HCT116 (cell line): Measurements from ENCODE around the gene TMEM214. TPM values are rescaled to one million over a fixed set of nuclear protein-coding genes. Genes with fewer than 3 reads are reported as not detected.

ENCODE experiments used
- ATAC-seq: fragments of 200-7000 bp; cut with Tn5 transposase; 2 replicates; pipeline ENCODE4 v1.9.1; 2020; ENCODE audit warnings: mild to moderate bottlenecking, moderate library complexity
- BruUV-seq: library from RNA; stranded (reverse); fragments of 400-500 nt; replicated peaks from 2 replicates; lab custom pipeline; 2021; lab: Mats Ljungman, UMichigan
- CTCF ChIA-PET: fragments of 300-600 bp; sonication (Branson Sonifier 250); formaldehyde crosslinking; loops from one replicate; lab custom pipeline; 2021; ENCODE audit warnings: antibody characterized with exemption; lab: Charles Lee
- POLR2A ChIA-PET: fragments of 300-600, 350-600 bp; sonication (Branson Sonifier 250); formaldehyde crosslinking; loops from one replicate; lab custom pipeline; 2021; ENCODE audit warnings: antibody characterized with exemption; lab: Charles Lee
- RAD21 ChIA-PET, 2 experiments: fragments of 300-600 bp; sonication (Branson Sonifier 250); formaldehyde crosslinking; loops; one replicate each; lab custom pipeline; 2023; ENCODE audit warnings: low total read pairs in 2 of 2; ENCODE audit not compliant: uncharacterized antibody in 2 of 2, unreplicated experiment in 2 of 2, low non-redundant PET in 1 of 2; lab: Charles Lee
- DNase-seq: peaks from one replicate; pipeline ENCODE4 v3.0.0-alpha.2; 2010; ENCODE audit warnings: low read depth, low spot score
- H2AFZ ChIP-seq: fragments of 200-600 bp; shearing (Covaris generic), sonication (generic); 2 replicates; pipeline ENCODE4 v1.6.1; 2017; ENCODE audit warnings: low read depth, mixed run types, mixed read lengths, antibody characterized with exemption, low read length; ENCODE audit not compliant: poor library complexity, severe bottlenecking
- H3K27ac ChIP-seq: 2 replicates; pipeline ENCODE4 v1.5.1; 2012; ENCODE audit warnings: low read depth, low read length
- H3K27me3 ChIP-seq: fragments of 200-600 bp; sonication (generic); 2 replicates; pipeline ENCODE4 v1.6.1; 2016; ENCODE audit warnings: mixed run types, low read length, mixed read lengths; ENCODE audit not compliant: insufficient read depth
- H3K36me3 ChIP-seq, 2 experiments: fragments of 200-500 bp in 1 of 2; fragments of 200-600 bp in 1 of 2; sonication (Bioruptor generic) in 1 of 2; sonication (generic) in 1 of 2; 2 replicates each; pipeline versions ENCODE4 v1.5.1 to v1.6.1; 2014 to 2016; ENCODE audit warnings: low read length in 2 of 2, inconsistent platforms in 1 of 2, mixed read lengths in 1 of 2, mixed run types in 1 of 2; ENCODE audit not compliant: insufficient read depth in 2 of 2, control insufficient read depth in 1 of 2
- H3K4me1 ChIP-seq, 2 experiments: fragments of 200-600 bp in 1 of 2; sonication (generic) in 1 of 2; 2 replicates each; pipeline versions ENCODE4 v1.5.1 to v1.6.1; 2012 to 2017; ENCODE audit warnings: low read length in 2 of 2, inconsistent platforms in 1 of 2, mild to moderate bottlenecking in 1 of 2, mixed read lengths in 1 of 2, mixed run types in 1 of 2, moderate library complexity in 1 of 2; ENCODE audit not compliant: insufficient read depth in 2 of 2, control insufficient read depth in 1 of 2
- H3K4me2 ChIP-seq: fragments of 200-600 bp; sonication (generic); 2 replicates; pipeline ENCODE4 v1.6.1; 2017; ENCODE audit warnings: mixed run types, low read length, mixed read lengths
- H3K4me3 ChIP-seq, 2 experiments: fragments of 200-600 bp in 1 of 2; sonication (generic) in 1 of 2; replicated peaks in 1 of 2; 2 replicates each; pipeline ENCODE4 v1.5.1; 2011 to 2016; ENCODE audit warnings: low read length in 2 of 2, control low read depth in 1 of 2, low read depth in 1 of 2, mild to moderate bottlenecking in 1 of 2, mixed read lengths in 1 of 2, mixed run types in 1 of 2
- H3K79me2 ChIP-seq: fragments of 200-600 bp; sonication (generic); 2 replicates; pipeline ENCODE4 v1.6.1; 2017; ENCODE audit warnings: mild to moderate bottlenecking, mixed run types, low read length, moderate library complexity, mixed read lengths; ENCODE audit not compliant: insufficient read depth
- H3K9ac ChIP-seq: fragments of 200-600 bp; sonication (generic); 2 replicates; pipeline ENCODE4 v1.6.1; 2016; ENCODE audit warnings: low read length, mixed read lengths
- H3K9me2 ChIP-seq: fragments of 200-600 bp; sonication (generic), shearing (Covaris generic); 2 replicates; pipeline ENCODE4 v1.6.1; 2017; ENCODE audit warnings: mixed run types, mild to moderate bottlenecking, moderate library complexity; ENCODE audit not compliant: insufficient read depth
- H3K9me3 ChIP-seq, 2 experiments: fragments of 200-500 bp in 1 of 2; fragments of 200-600 bp in 1 of 2; sonication (Bioruptor generic) in 1 of 2; sonication (generic) in 1 of 2; 2 replicates each; pipeline ENCODE4 v1.6.1; 2014 to 2017; ENCODE audit warnings: low read length in 2 of 2, mixed read lengths in 2 of 2, inconsistent platforms in 1 of 2, low read depth in 1 of 2, mild to moderate bottlenecking in 1 of 2, mixed run types in 1 of 2, moderate library complexity in 1 of 2; ENCODE audit not compliant: control insufficient read depth in 1 of 2, insufficient read depth in 1 of 2
- H4K20me1 ChIP-seq: fragments of 200-600 bp; sonication (generic), shearing (Covaris generic); 2 replicates; pipeline ENCODE4 v1.6.1; 2017; ENCODE audit warnings: mixed run types, mild to moderate bottlenecking, moderate library complexity; ENCODE audit not compliant: insufficient read depth
- ATF3 ChIP-seq: IDR thresholded peaks from 2 replicates; pipeline ENCODE4 v1.6.1; 2012
- CBX3 ChIP-seq: IDR thresholded peaks from 2 replicates; pipeline ENCODE4 v1.6.1; 2012; ENCODE audit warnings: low read depth
- CEBPB ChIP-seq: IDR thresholded peaks from 2 replicates; pipeline ENCODE4 v1.6.1; 2012; ENCODE audit warnings: low read depth
- EGR1 ChIP-seq: IDR thresholded peaks from 2 replicates; pipeline ENCODE4 v1.6.1; 2012; ENCODE audit warnings: low read depth
- ELF1 ChIP-seq: IDR thresholded peaks from 2 replicates; pipeline ENCODE4 v1.6.1; 2012; ENCODE audit warnings: low read depth, borderline replicate concordance
- EZH2 ChIP-seq: fragments of 200-600 bp; sonication (generic); IDR thresholded peaks from 2 replicates; pipeline ENCODE4 v1.6.1; 2017; ENCODE audit warnings: antibody characterized with exemption, mixed run types
- EZH2phosphoT487 ChIP-seq: fragments of 200-600 bp; IDR thresholded peaks from 2 replicates; pipeline ENCODE4 v1.6.1; 2018; ENCODE audit warnings: antibody characterized with exemption, borderline replicate concordance
- FOSL1 ChIP-seq: IDR thresholded peaks from 2 replicates; pipeline ENCODE4 v1.6.1; 2012; ENCODE audit warnings: low read depth
- JUND ChIP-seq: IDR thresholded peaks from 2 replicates; pipeline ENCODE4 v1.6.1; 2012
- MAX ChIP-seq: IDR thresholded peaks from 2 replicates; pipeline ENCODE4 v1.6.1; 2012
- POLR2A ChIP-seq: IDR thresholded peaks from 2 replicates; pipeline ENCODE4 v1.7.0; 2011; ENCODE audit warnings: borderline replicate concordance; ENCODE audit not compliant: insufficient read depth, insufficient read length; ENCODE audit errors: extremely low read depth
- POLR2AphosphoS5 ChIP-seq: IDR thresholded peaks from 2 replicates; pipeline ENCODE4 v1.6.1; 2011; ENCODE audit warnings: mild to moderate bottlenecking, low read depth, low read length, moderate library complexity
- RAD21 ChIP-seq: IDR thresholded peaks from 2 replicates; pipeline ENCODE4 v1.6.1; 2012; ENCODE audit warnings: low read depth, mild to moderate bottlenecking
- REST ChIP-seq: IDR thresholded peaks from 2 replicates; pipeline ENCODE4 v1.6.1; 2012; ENCODE audit warnings: low read depth
- SIN3A ChIP-seq: IDR thresholded peaks from 2 replicates; pipeline ENCODE4 v1.6.1; 2012; ENCODE audit warnings: low read depth
- TCF7L2 ChIP-seq: IDR thresholded peaks from 2 replicates; pipeline ENCODE4 v1.7.0; 2011; ENCODE audit warnings: borderline replicate concordance, inconsistent platforms; ENCODE audit not compliant: insufficient read depth, insufficient read length; ENCODE audit errors: extremely low read depth
- YY1 ChIP-seq: IDR thresholded peaks from 2 replicates; pipeline ENCODE4 v1.6.1; 2011; ENCODE audit warnings: low read length, low read depth, moderate library complexity, mild to moderate bottlenecking; ENCODE audit not compliant: insufficient replicate concordance; ENCODE audit errors: extremely low read depth
- ZFX ChIP-seq: fragments of 450-650 bp; IDR thresholded peaks from 2 replicates; pipeline ENCODE4 v1.6.1; 2017
- ZNF274 ChIP-seq: fragments of 200-500 bp; sonication (Bioruptor generic); IDR thresholded peaks from 2 replicates; pipeline ENCODE4 v1.6.1; 2014; ENCODE audit warnings: mild to moderate bottlenecking, low read depth, low read length, inconsistent platforms
- intact Hi-C: fragments of 100-400 bp; cut with micrococcal nuclease; formaldehyde crosslinking; loops from 2 replicates; pipeline ENCODE4 v1.10.0; 2022
- total RNA-seq: library from RNA; stranded (reverse); gene quantifications from one replicate; pipeline ENCODE4 v1.2.1, GENCODE V29; 2021; ENCODE audit not compliant: unreplicated experiment
- TF ChIP-seq, protein P1 (sequence below), 3 experiments: fragments of 200-600 bp in 1 of 3; sonication (generic) in 1 of 3; IDR thresholded peaks in 2 of 3; conservative IDR thresholded peaks in 1 of 3; 2 replicates each; pipeline ENCODE4 v1.5.1; 2012 to 2017; ENCODE audit warnings: low read depth in 2 of 3, low read length in 2 of 3, antibody characterized with exemption in 1 of 3, borderline replicate concordance in 1 of 3, control low read depth in 1 of 3, mild to moderate bottlenecking in 1 of 3, mixed read lengths in 1 of 3, mixed run types in 1 of 3, moderate library complexity in 1 of 3; ENCODE audit not compliant: insufficient read depth in 1 of 3

TMEM214 gene
- total RNA-seq, 1 experiment from 2014 or later = 69.8 TPM

GRCh38 chr2:27014771-27015433, 17.9 kb upstream of the TMEM214 start:
- BruUV-seq = no TSS peak
- no peak overlapping the region for H2AFZ ChIP-seq
- peaks cover 20 to 49% of the 10 kb centered on the region in 2 experiments for H3K4me1 ChIP-seq
- no peaks in the 10 kb centered on the region for H3K27me3 ChIP-seq
- H3K79me2 ChIP-seq = no peaks in the 10 kb centered on the region
- no peak overlapping the region for H3K4me3 ChIP-seq
- DNase-seq (no peak), ATAC-seq (no peak)
- H3K4me2 ChIP-seq = no peak overlapping the region
- H3K36me3 ChIP-seq = no peaks in the 10 kb centered on the region
- H3K27ac ChIP-seq = no peak overlapping the region
- no peaks in the 10 kb centered on the region for H3K9me2 ChIP-seq
- CTCF ChIA-PET = interaction anchor here (2.5 to 7.7 kb wide), 2 partner anchors 53 to 169 kb away, joined by 43 to 154 read pairs; partner anchors contain the start of gene DPYSL5
- POLR2A ChIA-PET = interaction anchor here (2.4 kb wide), 1 partner anchor 52 kb away, joined by 14 read pairs; no protein-coding TSS in a partner anchor
- H3K9me3 ChIP-seq = no peaks in the 10 kb centered on the region
- TF ChIP-seq TCF7L2 (no peak), EZH2phosphoT487 (no peak), POLR2AphosphoS5 (no peak), EGR1 (no peak), REST (no peak), YY1 (no peak), EZH2 (no peak), POLR2A (no peak), ZFX (no peak), ZNF274 (no peak), CBX3 (no peak), JUND (no peak), ATF3 (no peak), CEBPB (no peak), FOSL1 (no peak), MAX (no peak), ELF1 (no peak), SIN3A (no peak), RAD21 (no peak)
- TF ChIP-seq, protein P1, sequence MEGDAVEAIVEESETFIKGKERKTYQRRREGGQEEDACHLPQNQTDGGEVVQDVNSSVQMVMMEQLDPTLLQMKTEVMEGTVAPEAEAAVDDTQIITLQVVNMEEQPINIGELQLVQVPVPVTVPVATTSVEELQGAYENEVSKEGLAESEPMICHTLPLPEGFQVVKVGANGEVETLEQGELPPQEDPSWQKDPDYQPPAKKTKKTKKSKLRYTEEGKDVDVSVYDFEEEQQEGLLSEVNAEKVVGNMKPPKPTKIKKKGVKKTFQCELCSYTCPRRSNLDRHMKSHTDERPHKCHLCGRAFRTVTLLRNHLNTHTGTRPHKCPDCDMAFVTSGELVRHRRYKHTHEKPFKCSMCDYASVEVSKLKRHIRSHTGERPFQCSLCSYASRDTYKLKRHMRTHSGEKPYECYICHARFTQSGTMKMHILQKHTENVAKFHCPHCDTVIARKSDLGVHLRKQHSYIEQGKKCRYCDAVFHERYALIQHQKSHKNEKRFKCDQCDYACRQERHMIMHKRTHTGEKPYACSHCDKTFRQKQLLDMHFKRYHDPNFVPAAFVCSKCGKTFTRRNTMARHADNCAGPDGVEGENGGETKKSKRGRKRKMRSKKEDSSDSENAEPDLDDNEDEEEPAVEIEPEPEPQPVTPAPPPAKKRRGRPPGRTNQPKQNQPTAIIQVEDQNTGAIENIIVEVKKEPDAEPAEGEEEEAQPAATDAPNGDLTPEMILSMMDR (IDR thresholded peaks at IDR 0.05 in 2 of 3, conservative IDR thresholded peaks at IDR 0.05 in 1 of 3; ENCODE audit: borderline replicate concordance in 1 of 3, insufficient read depth in 1 of 3, low read depth in 2 of 3, low read length in 2 of 3) = no peak
- no peaks in the 10 kb centered on the region for H4K20me1 ChIP-seq
- intact Hi-C loops = no loop called here
- no peak overlapping the region for H3K9ac ChIP-seq
- RAD21 ChIA-PET = interaction anchor here (0.8 to 3.2 kb wide), 2 partner anchors 53 kb away, joined by 4 to 32 read pairs; no protein-coding TSS in a partner anchor
